Medulla oblongata (tissue), 1 donor: ENCODE measurements around the gene GPX5.

Experiments
- DNase-seq: peaks from one replicate; pipeline ENCODE4 v3.0.0-alpha.2; 2015; ENCODE audit errors: extremely low spot score

GPX5 gene

GRCh38 chr6:28555136-28555535 lies 29.5 kb downstream of the GPX5 start:
- no peak for DNase-seq

GRCh38 chr6:28558629-28559028 lies 32.9 kb downstream of the GPX5 start:
- no peak for DNase-seq

- no peak for DNase-seq
Measured at GRCh38 chr6:28563430-28564095, 37.9 kb downstream of the GPX5 start.

- DNase-seq = no peak
Measured at GRCh38 chr6:28565823-28566526, 40.3 kb downstream of the GPX5 start.

- DNase-seq = no peak
Measured at GRCh38 chr6:28566527-28567252, 41.0 kb downstream of the GPX5 start.

GRCh38 chr6:28567506-28567905 lies 41.8 kb downstream of the GPX5 start:
- DNase-seq = no peak

GRCh38 chr6:28568515-28569108 lies 42.9 kb downstream of the GPX5 start:
- no peak for DNase-seq

GRCh38 chr6:28569748-28570147 lies 44.1 kb downstream of the GPX5 start:
- DNase-seq = no peak

GRCh38 chr6:28580475-28580874 lies 54.8 kb downstream of the GPX5 start:
- DNase-seq = no peak

GRCh38 chr6:28583463-28583862 lies 57.8 kb downstream of the GPX5 start:
- no peak for DNase-seq
